WTC11 (cell line): ENCODE data around the gene SLX4. TPM values are rescaled to one million over a fixed set of nuclear protein-coding genes. Genes with fewer than 3 reads are reported as not detected.

ENCODE experiments used
- ATAC-seq: fragments of 200-7000 bp; cut with Tn5 transposase; 2 replicates; pipeline ENCODE4 v1.10.0; 2021; ENCODE audit warnings: mild to moderate bottlenecking, moderate library complexity
- CTCF ChIA-PET: fragments of 300-600 bp; sonication (Branson Sonifier 250); formaldehyde crosslinking; loops from one replicate; lab custom pipeline; 2021; ENCODE audit warnings: antibody characterized with exemption; lab: Charles Lee
- POLR2A ChIA-PET: fragments of 350-600 bp; sonication (Branson Sonifier 250); formaldehyde crosslinking; loops from one replicate; lab custom pipeline; 2021; ENCODE audit warnings: antibody characterized with exemption; lab: Charles Lee
- DNase-seq: peaks from one replicate; pipeline ENCODE4 v3.0.0; 2021; ENCODE audit warnings: low spot score
- H3K27ac Mint-ChIP-seq: 2 replicates; pipeline ENCODE4 v1.8.0; 2021; ENCODE audit warnings: mixed read lengths
- H3K27me3 Mint-ChIP-seq: 2 replicates; pipeline ENCODE4 v1.8.0; 2021; ENCODE audit warnings: low read depth, mild to moderate bottlenecking, moderate library complexity, mixed read lengths
- H3K36me3 Mint-ChIP-seq: 2 replicates; pipeline ENCODE4 v1.8.0; 2021; ENCODE audit warnings: mixed read lengths
- H3K4me1 Mint-ChIP-seq: 2 replicates; pipeline ENCODE4 v1.8.0; 2022; ENCODE audit warnings: mixed read lengths
- H3K4me3 Mint-ChIP-seq: 2 replicates; pipeline ENCODE4 v1.8.0; 2021; ENCODE audit warnings: mild to moderate bottlenecking, moderate library complexity, mixed read lengths
- H3K9me3 Mint-ChIP-seq: 2 replicates; pipeline ENCODE4 v1.8.0; 2021; ENCODE audit warnings: mixed read lengths
- CREB1 ChIP-seq: sonication (generic); formaldehyde crosslinking; IDR thresholded peaks from 2 replicates; pipeline ENCODE4 v1.8.0; 2023; ENCODE audit warnings: mild to moderate bottlenecking, missing genetic modification reagents
- HMGA2 ChIP-seq: fragments of 250-450 bp; sonication (Bioruptor Pico); IDR thresholded peaks from 2 replicates; pipeline ENCODE4 v1.4.0; 2021; ENCODE audit warnings: mild to moderate bottlenecking, moderate library complexity
- MXD4 ChIP-seq: fragments of 250-450 bp; sonication (Bioruptor Pico); IDR thresholded peaks from 2 replicates; pipeline ENCODE4 v1.8.0; 2021; ENCODE audit warnings: mild to moderate bottlenecking, moderate library complexity, borderline replicate concordance
- MYBL2 ChIP-seq: sonication (generic); formaldehyde crosslinking; IDR thresholded peaks from 2 replicates; pipeline ENCODE4 v1.8.1; 2023; ENCODE audit warnings: mild to moderate bottlenecking, moderate library complexity, missing genetic modification reagents
- NFE2L1 ChIP-seq: sonication (generic); formaldehyde crosslinking; IDR thresholded peaks from 2 replicates; pipeline ENCODE4 v1.8.1; 2023; ENCODE audit warnings: missing genetic modification reagents
- TEAD4 ChIP-seq: sonication (generic); formaldehyde crosslinking; IDR thresholded peaks from 2 replicates; pipeline ENCODE4 v1.8.0; 2022; ENCODE audit warnings: mild to moderate bottlenecking, missing genetic modification reagents
- ZNF416 ChIP-seq: fragments of 250-450 bp; sonication (Bioruptor Pico); IDR thresholded peaks from 2 replicates; pipeline ENCODE4 v1.9.0; 2021; ENCODE audit warnings: mild to moderate bottlenecking, inconsistent platforms
- total RNA-seq: library from RNA; stranded (reverse); gene quantifications from 3 replicates; pipeline ENCODE4 v1.2.3, GENCODE V29; 2021
- TF ChIP-seq, protein P1 (sequence below): sonication (generic); formaldehyde crosslinking; IDR thresholded peaks from 2 replicates; pipeline ENCODE4 v1.8.0; 2023; ENCODE audit warnings: missing genetic modification reagents
- TF ChIP-seq, protein P2 (sequence below): fragments of 250-450 bp; sonication (Bioruptor Pico); IDR thresholded peaks from 2 replicates; pipeline ENCODE4 v2.1.2; 2022; ENCODE audit warnings: mild to moderate bottlenecking, moderate library complexity
- TF ChIP-seq, protein P3 (sequence below): sonication (generic); formaldehyde crosslinking; IDR thresholded peaks from 2 replicates; pipeline ENCODE4 v1.8.1; 2023; ENCODE audit warnings: mild to moderate bottlenecking, missing genetic modification reagents, borderline replicate concordance
- TF ChIP-seq, protein P4 (sequence below): sonication (generic); formaldehyde crosslinking; IDR thresholded peaks from 2 replicates; pipeline ENCODE4 v1.8.0; 2022; ENCODE audit warnings: mild to moderate bottlenecking, missing genetic modification reagents
- TF ChIP-seq, protein P5 (sequence below): fragments of 250-450 bp; sonication (Bioruptor Pico); conservative IDR thresholded peaks from 2 replicates; pipeline ENCODE4 v1.9.0; 2021; ENCODE audit warnings: mild to moderate bottlenecking
- TF ChIP-seq, protein P6 (sequence below): sonication (generic); formaldehyde crosslinking; IDR thresholded peaks from 2 replicates; pipeline ENCODE4 v1.8.1; 2023; ENCODE audit warnings: mild to moderate bottlenecking, moderate library complexity, missing genetic modification reagents

SLX4 gene
- total RNA-seq, 1 experiment from 2014 or later, result 16.7 TPM

DNA sequence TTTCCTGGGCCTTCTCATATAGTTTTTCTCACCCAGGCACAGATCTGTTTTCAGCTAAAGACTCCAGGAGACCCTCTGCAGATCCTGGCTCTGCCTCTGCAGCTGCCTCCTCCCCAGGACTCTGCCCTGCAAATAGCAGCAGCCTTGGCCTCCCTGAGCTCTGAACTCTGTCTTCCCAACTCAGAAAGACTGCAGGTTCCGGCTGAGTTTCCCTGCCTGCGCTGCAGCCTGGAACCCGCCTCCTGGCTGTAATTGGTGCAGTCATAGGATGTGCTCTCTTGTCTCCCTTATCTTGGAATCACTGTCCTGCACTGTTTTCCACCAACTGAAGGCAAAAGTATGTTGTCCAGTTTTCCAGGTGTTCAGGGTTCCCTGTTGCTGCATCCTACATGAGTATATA, 28.8 kb upstream of the SLX4 start (continued):
- TF ChIP-seq, protein P1, sequence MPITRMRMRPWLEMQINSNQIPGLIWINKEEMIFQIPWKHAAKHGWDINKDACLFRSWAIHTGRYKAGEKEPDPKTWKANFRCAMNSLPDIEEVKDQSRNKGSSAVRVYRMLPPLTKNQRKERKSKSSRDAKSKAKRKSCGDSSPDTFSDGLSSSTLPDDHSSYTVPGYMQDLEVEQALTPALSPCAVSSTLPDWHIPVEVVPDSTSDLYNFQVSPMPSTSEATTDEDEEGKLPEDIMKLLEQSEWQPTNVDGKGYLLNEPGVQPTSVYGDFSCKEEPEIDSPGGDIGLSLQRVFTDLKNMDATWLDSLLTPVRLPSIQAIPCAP (CRISPR knock-in tag), result no peak

DNA sequence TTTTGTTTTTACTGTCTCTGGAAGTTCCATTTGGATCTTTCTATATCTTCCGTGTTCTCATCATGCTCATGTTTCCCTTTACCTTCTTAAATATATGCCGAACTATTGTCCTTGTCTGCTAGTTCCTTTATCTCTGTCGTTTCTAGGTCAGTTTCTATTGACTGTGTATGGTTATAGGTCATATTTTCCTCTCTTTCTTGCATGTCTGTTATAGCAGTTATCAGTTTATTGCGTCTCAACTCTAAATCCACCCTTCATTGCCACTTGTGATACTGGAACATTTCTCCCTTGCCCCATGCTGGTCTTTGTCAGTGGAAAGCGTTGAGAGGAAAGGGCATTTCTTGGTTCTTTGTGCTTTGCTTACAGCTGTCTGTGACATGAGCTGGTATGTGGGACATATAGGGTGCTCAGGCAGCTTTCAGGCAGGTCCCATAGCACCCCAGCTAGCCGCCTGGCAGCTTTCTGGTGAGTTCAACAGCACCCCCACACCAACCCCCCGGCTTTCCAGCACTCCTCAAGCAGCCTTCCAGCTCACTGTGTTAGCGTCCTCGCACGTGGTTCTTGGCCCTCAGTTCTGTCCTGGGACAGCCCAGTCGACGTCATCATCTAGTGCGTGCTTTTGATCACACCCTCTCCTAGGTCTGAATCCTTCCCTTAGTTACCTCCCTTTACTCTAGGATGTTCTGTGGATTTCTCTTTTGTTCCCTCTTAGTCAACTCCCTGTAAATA, 27.7 kb upstream of the SLX4 start:
- Mint-ChIP-seq H3K27me3 (no peaks in the 10 kb centered on the region), H3K4me3 (no peak overlapping the region), H3K4me1 (peaks cover 49% of the 10 kb centered on the region)
- ATAC-seq, result peak; percentile 28
- CTCF ChIA-PET, result interaction anchor here (0.6 to 2.3 kb wide), 3 partner anchors 15 to 52 kb away, joined by 3 to 10 read pairs (median 3); no protein-coding TSS in a partner anchor
- no peak for TF ChIP-seq TEAD4 (CRISPR knock-in tag)
- TF ChIP-seq HMGA2 (CRISPR knock-in tag), result no peak
- TF ChIP-seq, protein P2, sequence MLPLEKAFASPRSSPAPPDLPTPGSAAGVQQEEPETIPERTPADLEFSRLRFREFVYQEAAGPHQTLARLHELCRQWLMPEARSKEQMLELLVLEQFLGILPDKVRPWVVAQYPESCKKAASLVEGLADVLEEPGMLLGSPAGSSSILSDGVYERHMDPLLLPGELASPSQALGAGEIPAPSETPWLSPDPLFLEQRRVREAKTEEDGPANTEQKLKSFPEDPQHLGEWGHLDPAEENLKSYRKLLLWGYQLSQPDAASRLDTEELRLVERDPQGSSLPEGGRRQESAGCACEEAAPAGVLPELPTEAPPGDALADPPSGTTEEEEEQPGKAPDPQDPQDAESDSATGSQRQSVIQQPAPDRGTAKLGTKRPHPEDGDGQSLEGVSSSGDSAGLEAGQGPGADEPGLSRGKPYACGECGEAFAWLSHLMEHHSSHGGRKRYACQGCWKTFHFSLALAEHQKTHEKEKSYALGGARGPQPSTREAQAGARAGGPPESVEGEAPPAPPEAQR (CRISPR knock-in tag), result no peak
- TF ChIP-seq, protein P3, sequence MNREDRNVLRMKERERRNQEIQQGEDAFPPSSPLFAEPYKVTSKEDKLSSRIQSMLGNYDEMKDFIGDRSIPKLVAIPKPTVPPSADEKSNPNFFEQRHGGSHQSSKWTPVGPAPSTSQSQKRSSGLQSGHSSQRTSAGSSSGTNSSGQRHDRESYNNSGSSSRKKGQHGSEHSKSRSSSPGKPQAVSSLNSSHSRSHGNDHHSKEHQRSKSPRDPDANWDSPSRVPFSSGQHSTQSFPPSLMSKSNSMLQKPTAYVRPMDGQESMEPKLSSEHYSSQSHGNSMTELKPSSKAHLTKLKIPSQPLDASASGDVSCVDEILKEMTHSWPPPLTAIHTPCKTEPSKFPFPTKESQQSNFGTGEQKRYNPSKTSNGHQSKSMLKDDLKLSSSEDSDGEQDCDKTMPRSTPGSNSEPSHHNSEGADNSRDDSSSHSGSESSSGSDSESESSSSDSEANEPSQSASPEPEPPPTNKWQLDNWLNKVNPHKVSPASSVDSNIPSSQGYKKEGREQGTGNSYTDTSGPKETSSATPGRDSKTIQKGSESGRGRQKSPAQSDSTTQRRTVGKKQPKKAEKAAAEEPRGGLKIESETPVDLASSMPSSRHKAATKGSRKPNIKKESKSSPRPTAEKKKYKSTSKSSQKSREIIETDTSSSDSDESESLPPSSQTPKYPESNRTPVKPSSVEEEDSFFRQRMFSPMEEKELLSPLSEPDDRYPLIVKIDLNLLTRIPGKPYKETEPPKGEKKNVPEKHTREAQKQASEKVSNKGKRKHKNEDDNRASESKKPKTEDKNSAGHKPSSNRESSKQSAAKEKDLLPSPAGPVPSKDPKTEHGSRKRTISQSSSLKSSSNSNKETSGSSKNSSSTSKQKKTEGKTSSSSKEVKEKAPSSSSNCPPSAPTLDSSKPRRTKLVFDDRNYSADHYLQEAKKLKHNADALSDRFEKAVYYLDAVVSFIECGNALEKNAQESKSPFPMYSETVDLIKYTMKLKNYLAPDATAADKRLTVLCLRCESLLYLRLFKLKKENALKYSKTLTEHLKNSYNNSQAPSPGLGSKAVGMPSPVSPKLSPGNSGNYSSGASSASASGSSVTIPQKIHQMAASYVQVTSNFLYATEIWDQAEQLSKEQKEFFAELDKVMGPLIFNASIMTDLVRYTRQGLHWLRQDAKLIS, result no peak
- TF ChIP-seq NFE2L1 (CRISPR knock-in tag), result no peak
- TF ChIP-seq MXD4, result no peak
- TF ChIP-seq CREB1 (CRISPR knock-in tag), result no peak
- no peak for TF ChIP-seq MYBL2 (CRISPR knock-in tag)
- TF ChIP-seq, all 79 proteins: peak for 0
- Mint-ChIP-seq H3K9me3 (peaks cover 6% of the 10 kb centered on the region), H3K36me3 (peaks cover 6% of the 10 kb centered on the region), H3K27ac (peak overlapping the region; percentile 60)
- POLR2A ChIA-PET, result no interaction called here
- no peak for DNase-seq

DNA sequence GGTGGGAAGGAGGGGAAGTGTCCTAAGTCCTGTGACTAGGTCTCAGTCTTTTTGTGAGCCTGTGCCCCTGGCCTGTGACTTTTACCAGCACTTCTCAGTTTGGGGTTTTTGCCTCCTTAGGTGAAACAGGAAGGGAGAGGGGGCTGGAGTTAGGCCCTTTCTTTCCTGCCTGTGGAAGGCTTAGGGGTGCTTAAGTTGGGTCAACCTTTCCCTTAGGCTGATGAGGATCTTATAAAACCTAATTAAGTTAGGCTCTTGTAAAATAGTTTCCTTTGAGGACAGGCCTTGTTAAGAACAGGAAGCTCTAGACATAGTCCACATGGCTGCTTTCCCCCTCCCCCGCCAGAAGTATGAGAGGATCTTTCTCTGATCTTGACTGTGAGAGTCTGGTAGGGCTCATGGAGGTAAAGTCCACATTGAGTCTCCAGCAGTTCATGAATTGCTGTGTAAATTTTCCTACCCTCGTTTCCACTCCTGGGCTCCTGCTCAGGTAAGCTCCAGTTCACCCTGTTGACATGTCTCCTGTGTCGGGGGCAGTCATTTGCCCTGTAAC, 26.0 kb upstream of the SLX4 start:
- no peak for DNase-seq
- Mint-ChIP-seq H3K36me3 (peaks cover 6% of the 10 kb centered on the region), H3K4me1 (peaks cover 41% of the 10 kb centered on the region), H3K4me3 (no peak overlapping the region), H3K9me3 (peaks cover 6% of the 10 kb centered on the region), H3K27ac (peak overlapping the region; percentile 68), H3K27me3 (no peaks in the 10 kb centered on the region)
- ATAC-seq, result peak; percentile 51
- CTCF ChIA-PET, result interaction anchor here (0.7 to 1.0 kb wide), 2 partner anchors 16 to 96 kb away, joined by 3 to 5 read pairs; no protein-coding TSS in a partner anchor
- POLR2A ChIA-PET, result no interaction called here
- no peak for TF ChIP-seq ZNF416 (CRISPR knock-in tag)
- TF ChIP-seq, protein P4, sequence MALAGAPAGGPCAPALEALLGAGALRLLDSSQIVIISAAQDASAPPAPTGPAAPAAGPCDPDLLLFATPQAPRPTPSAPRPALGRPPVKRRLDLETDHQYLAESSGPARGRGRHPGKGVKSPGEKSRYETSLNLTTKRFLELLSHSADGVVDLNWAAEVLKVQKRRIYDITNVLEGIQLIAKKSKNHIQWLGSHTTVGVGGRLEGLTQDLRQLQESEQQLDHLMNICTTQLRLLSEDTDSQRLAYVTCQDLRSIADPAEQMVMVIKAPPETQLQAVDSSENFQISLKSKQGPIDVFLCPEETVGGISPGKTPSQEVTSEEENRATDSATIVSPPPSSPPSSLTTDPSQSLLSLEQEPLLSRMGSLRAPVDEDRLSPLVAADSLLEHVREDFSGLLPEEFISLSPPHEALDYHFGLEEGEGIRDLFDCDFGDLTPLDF (CRISPR knock-in tag), result no peak
- TF ChIP-seq, protein P5, sequence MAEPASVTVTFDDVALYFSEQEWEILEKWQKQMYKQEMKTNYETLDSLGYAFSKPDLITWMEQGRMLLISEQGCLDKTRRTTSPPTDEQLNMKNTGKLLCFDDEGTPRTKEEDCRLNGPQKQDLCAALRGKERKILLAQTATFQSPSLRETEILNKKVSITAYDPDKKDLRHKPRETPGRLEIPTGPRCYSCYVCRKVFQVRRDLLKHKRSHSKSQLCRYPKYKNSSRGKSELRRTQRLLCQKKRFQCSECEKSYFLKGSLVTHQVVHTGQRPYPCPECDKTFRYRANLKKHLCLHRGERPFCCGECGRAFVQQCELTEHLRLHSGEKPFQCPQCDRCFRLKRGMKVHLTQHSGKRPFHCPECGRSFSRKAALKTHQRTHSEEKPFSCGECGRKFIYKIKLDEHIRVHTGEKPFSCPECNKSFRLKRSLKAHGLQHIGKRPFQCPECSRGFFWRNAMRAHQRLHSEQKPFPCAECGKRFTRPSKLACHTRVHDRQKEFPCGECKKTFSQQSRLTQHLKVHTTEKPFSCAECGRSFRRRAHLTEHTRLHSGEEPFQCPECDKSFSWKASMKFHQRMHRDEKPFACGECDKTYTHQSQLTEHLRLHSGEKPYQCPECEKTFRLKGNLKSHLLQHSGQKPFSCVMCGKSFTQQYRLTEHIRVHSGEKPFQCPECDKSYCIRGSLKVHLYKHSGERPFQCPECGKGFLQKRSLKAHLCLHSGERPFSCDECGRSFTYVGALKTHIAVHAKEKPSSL, result no peak
- TF ChIP-seq, protein P6, sequence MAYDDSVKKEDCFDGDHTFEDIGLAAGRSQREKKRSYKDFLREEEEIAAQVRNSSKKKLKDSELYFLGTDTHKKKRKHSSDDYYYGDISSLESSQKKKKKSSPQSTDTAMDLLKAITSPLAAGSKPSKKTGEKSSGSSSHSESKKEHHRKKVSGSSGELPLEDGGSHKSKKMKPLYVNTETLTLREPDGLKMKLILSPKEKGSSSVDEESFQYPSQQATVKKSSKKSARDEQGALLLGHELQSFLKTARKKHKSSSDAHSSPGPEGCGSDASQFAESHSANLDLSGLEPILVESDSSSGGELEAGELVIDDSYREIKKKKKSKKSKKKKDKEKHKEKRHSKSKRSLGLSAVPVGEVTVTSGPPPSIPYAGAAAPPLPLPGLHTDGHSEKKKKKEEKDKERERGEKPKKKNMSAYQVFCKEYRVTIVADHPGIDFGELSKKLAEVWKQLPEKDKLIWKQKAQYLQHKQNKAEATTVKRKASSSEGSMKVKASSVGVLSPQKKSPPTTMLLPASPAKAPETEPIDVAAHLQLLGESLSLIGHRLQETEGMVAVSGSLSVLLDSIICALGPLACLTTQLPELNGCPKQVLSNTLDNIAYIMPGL, result no peak
